Measurements from ENCODE around the gene KRT75. TPM values are rescaled to one million over a fixed set of nuclear protein-coding genes. Genes with fewer than 3 reads are reported as not detected.

KRT75 gene
- total RNA-seq, 3 donors from 2014 or later (not counting 1 experiment from before 2014, with no cell fraction given) = not detected

GRCh38 chr12:52442600-52443061 is 8.5 kb upstream of the KRT75 start:
- Histone ChIP-seq H3K27ac (ENCODE audit: low read length) (no peak overlapping the region), H3K27me3 (ENCODE audit: control insufficient read depth, insufficient read depth, low read length) (peaks cover 3% of the 10 kb centered on the region), H3K9me3 (ENCODE audit: control insufficient read depth, insufficient read depth, low read length) (no peaks in the 10 kb centered on the region), H3K4me3 (ENCODE audit: low read length) (no peak overlapping the region), H3K36me3 (ENCODE audit: control insufficient read depth, insufficient read depth, low read length) (no peaks in the 10 kb centered on the region), H3K4me1 (ENCODE audit: control insufficient read depth, insufficient read depth, low read length) (no peaks in the 10 kb centered on the region)
- H3K4me1 Mint-ChIP-seq = peaks cover 11 to 15% of the 10 kb centered on the region in 2 donors
- intact Hi-C loops (cut with micrococcal nuclease) = no loop called here
- peaks cover 20 to 22% of the 10 kb centered on the region in 2 donors for H3K27me3 Mint-ChIP-seq (ENCODE audit: low read depth in 2 of 2)
- TF ChIP-seq, protein P1, sequence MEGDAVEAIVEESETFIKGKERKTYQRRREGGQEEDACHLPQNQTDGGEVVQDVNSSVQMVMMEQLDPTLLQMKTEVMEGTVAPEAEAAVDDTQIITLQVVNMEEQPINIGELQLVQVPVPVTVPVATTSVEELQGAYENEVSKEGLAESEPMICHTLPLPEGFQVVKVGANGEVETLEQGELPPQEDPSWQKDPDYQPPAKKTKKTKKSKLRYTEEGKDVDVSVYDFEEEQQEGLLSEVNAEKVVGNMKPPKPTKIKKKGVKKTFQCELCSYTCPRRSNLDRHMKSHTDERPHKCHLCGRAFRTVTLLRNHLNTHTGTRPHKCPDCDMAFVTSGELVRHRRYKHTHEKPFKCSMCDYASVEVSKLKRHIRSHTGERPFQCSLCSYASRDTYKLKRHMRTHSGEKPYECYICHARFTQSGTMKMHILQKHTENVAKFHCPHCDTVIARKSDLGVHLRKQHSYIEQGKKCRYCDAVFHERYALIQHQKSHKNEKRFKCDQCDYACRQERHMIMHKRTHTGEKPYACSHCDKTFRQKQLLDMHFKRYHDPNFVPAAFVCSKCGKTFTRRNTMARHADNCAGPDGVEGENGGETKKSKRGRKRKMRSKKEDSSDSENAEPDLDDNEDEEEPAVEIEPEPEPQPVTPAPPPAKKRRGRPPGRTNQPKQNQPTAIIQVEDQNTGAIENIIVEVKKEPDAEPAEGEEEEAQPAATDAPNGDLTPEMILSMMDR (IDR thresholded peaks at IDR 0.05) = no peak
- H3K36me3 Mint-ChIP-seq = no peaks in the 10 kb centered on the region
- WGBS (ENCODE audit: insufficient coverage) = 43% methylated on average over 5 of the region's 6 CpGs
- no peak overlapping the region for H3K4me3 Mint-ChIP-seq
- ATAC-seq = no peak
- no peaks in the 10 kb centered on the region for H3K9me3 Mint-ChIP-seq
- no peak overlapping the region for H3K27ac Mint-ChIP-seq
- DNase-seq = no peak

GRCh38 chr12:52441320-52441911 is 7.2 kb upstream of the KRT75 start:
- intact Hi-C loops (cut with micrococcal nuclease) = no loop called here
- Histone ChIP-seq H3K4me3 (ENCODE audit: low read length) (no peak overlapping the region), H3K27ac (ENCODE audit: low read length) (no peak overlapping the region), H3K9me3 (ENCODE audit: control insufficient read depth, insufficient read depth, low read length) (no peaks in the 10 kb centered on the region), H3K27me3 (ENCODE audit: control insufficient read depth, insufficient read depth, low read length) (peaks cover 3% of the 10 kb centered on the region), H3K4me1 (ENCODE audit: control insufficient read depth, insufficient read depth, low read length) (no peaks in the 10 kb centered on the region), H3K36me3 (ENCODE audit: control insufficient read depth, insufficient read depth, low read length) (no peaks in the 10 kb centered on the region)
- H3K4me3 Mint-ChIP-seq = no peak overlapping the region
- H3K9me3 Mint-ChIP-seq = no peaks in the 10 kb centered on the region
- peaks cover 4 to 5% of the 10 kb centered on the region in 2 donors for H3K4me1 Mint-ChIP-seq
- TF ChIP-seq, protein P1 (IDR thresholded peaks at IDR 0.05) = no peak
- no peak for DNase-seq
- WGBS (ENCODE audit: insufficient coverage) = 74% methylated on average over 9 of the region's 9 CpGs
- H3K27me3 Mint-ChIP-seq (ENCODE audit: low read depth in 2 of 2) = peaks cover 30 to 31% of the 10 kb centered on the region in 2 donors
- ATAC-seq = no peak
- H3K27ac Mint-ChIP-seq = no peak overlapping the region
- no peaks in the 10 kb centered on the region for H3K36me3 Mint-ChIP-seq

DNA sequence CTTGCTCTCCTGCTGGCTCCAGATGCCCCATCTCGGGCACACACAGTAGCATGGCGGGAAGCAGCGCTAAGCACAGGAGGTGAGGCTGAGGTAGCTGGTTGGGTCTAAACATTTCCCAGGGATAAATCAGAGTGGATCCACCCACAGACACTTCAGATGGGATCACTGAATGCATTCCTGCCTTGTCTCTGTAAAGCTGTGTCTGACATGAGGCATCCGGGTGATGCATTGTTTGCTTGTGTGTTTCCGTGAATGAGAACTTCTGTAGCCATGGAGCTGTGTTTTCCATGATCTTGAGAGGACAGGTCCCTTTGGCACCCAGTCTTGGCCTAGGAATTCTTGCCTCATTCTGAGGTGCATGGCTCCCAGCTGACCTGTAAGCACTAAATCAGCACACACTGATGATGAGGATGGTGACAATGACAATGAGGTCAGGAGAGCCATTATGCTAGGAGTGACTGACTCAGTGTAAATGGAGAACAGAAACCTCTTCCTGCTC is 6.7 kb upstream of the KRT75 start:
- Histone ChIP-seq H3K36me3 (ENCODE audit: control insufficient read depth, insufficient read depth, low read length) (no peaks in the 10 kb centered on the region), H3K9me3 (ENCODE audit: control insufficient read depth, insufficient read depth, low read length) (no peaks in the 10 kb centered on the region), H3K27me3 (ENCODE audit: control insufficient read depth, insufficient read depth, low read length) (peaks cover 3% of the 10 kb centered on the region), H3K4me1 (ENCODE audit: control insufficient read depth, insufficient read depth, low read length) (no peaks in the 10 kb centered on the region), H3K27ac (ENCODE audit: low read length) (no peak overlapping the region), H3K4me3 (ENCODE audit: low read length) (no peak overlapping the region)
- Mint-ChIP-seq H3K27ac (no peak overlapping the region), H3K4me1 (no peaks in the 10 kb centered on the region), H3K36me3 (no peaks in the 10 kb centered on the region), H3K27me3 (ENCODE audit: low read depth in 2 of 2) (peaks cover 29 to 32% of the 10 kb centered on the region in 2 donors), H3K4me3 (no peak overlapping the region), H3K9me3 (no peaks in the 10 kb centered on the region)
- ATAC-seq (no peak), DNase-seq (no peak)
- intact Hi-C loops (cut with micrococcal nuclease) = no loop called here
- TF ChIP-seq, protein P1 (IDR thresholded peaks at IDR 0.05) = no peak
- 93% methylated on average over 5 of the region's 5 CpGs for WGBS (ENCODE audit: insufficient coverage)

GRCh38 chr12:52439845-52440244 is 5.7 kb upstream of the KRT75 start:
- no peak overlapping the region for H3K27ac Mint-ChIP-seq
- H3K36me3 ChIP-seq (ENCODE audit: control insufficient read depth, insufficient read depth, low read length) = no peaks in the 10 kb centered on the region
- H3K9me3 Mint-ChIP-seq = no peaks in the 10 kb centered on the region
- intact Hi-C loops (cut with micrococcal nuclease) = no loop called here
- WGBS (ENCODE audit: insufficient coverage) = 50% methylated on average over 2 of the region's 2 CpGs
- no peak for ATAC-seq
- H3K4me3 Mint-ChIP-seq = no peak overlapping the region
- H3K36me3 Mint-ChIP-seq = no peaks in the 10 kb centered on the region
- H3K27me3 ChIP-seq (ENCODE audit: control insufficient read depth, insufficient read depth, low read length) = peaks cover 3% of the 10 kb centered on the region
- no peaks in the 10 kb centered on the region for H3K4me1 Mint-ChIP-seq
- no peaks in the 10 kb centered on the region for H3K4me1 ChIP-seq (ENCODE audit: control insufficient read depth, insufficient read depth, low read length)
- H3K4me3 ChIP-seq (ENCODE audit: low read length) = no peak overlapping the region
- H3K27ac ChIP-seq (ENCODE audit: low read length) = no peak overlapping the region
- TF ChIP-seq, protein P1 (IDR thresholded peaks at IDR 0.05) = no peak
- no peaks in the 10 kb centered on the region for H3K9me3 ChIP-seq (ENCODE audit: control insufficient read depth, insufficient read depth, low read length)
- H3K27me3 Mint-ChIP-seq (ENCODE audit: low read depth in 2 of 2) = peaks cover 33 to 38% of the 10 kb centered on the region in 2 donors
- no peak for DNase-seq

Measured in natural killer cell (primary cell).